T-helper 2 cell treated with Interferon-gamma antibody and Interleukin-4, amounts not matched to agents 100 ng/mL and 5 ng/mL, for 36 hours (primary cell): ENCODE results near the gene SCN4A. TPM values are rescaled to one million over a fixed set of nuclear protein-coding genes. Genes with fewer than 3 reads are reported as not detected.
"Not testable (repeated sequence)": the region's sequence is repeated elsewhere in the genome, so short reads cannot be mapped to it uniquely, and the experiment has no call there.

ENCODE experiments used
- intact Hi-C: fragments of 100-400 bp; cut with micrococcal nuclease; formaldehyde crosslinking; loops from one replicate; pipeline ENCODE4 v1.15.1; 2023
- total RNA-seq: library from RNA; stranded (reverse); gene quantifications from 2 replicates; pipeline ENCODE4 v1.2.3, GENCODE V29; 2022

Gene SCN4A
- total RNA-seq, 1 donor from 2014 or later, result 0.05 TPM

DNA sequence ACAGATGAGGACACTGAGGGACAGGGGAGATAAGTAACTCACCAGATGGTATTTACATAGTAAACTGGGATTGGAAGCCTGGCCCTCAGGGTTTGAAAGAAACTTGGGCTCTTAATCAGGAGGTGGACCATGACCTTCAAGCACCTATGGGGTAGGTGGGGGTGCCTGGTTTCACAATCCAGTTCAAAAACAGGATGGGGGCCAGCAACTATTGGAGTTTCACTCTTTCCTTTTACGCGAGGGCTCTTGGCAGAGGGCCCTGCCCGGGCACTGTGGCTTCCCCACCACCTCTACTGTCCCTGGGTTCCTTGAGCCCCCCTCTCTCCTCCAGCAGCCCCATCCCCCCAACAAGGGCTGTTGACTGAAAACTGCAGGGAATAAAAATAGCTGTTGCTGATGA is 14.1 kb upstream of the SCN4A start:
- intact Hi-C loops, result no loop called here

DNA sequence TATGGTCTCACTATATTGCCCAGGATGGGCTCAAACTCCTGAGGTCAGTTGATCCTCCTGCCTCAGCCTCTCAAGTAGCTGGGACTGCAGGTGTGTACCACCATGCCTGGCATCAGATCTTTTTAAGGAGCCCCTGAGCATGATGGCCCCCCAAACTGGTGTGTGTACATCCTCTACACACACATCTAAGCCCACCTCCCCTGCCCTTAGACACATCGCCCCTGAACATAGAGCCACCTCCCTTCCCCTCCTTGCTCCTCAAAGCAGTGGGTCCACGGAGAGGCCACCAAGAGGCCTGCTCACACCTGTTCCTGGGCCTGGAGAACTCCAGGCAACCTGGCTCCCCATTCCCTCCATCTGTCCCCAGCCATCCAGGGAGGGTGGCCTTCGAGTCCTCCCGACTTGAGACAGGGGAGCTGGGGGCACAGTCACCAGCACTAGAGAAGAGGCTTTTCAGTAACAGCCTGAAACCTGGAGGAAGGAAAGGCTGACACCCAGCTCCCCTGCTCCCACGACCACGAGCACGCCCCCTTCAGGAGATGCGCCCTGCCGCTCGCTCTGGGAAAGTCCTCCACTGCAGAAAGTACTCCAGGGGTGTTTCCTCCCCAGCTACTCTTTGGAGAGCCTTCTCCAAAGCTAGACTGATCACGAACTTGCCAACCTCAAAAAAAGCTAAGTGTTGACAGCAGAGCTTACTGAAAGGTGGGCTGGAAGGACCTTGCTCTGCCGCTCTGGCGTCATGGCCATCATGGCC is 12.8 kb upstream of the SCN4A start:
- intact Hi-C loops, result no loop called here

DNA sequence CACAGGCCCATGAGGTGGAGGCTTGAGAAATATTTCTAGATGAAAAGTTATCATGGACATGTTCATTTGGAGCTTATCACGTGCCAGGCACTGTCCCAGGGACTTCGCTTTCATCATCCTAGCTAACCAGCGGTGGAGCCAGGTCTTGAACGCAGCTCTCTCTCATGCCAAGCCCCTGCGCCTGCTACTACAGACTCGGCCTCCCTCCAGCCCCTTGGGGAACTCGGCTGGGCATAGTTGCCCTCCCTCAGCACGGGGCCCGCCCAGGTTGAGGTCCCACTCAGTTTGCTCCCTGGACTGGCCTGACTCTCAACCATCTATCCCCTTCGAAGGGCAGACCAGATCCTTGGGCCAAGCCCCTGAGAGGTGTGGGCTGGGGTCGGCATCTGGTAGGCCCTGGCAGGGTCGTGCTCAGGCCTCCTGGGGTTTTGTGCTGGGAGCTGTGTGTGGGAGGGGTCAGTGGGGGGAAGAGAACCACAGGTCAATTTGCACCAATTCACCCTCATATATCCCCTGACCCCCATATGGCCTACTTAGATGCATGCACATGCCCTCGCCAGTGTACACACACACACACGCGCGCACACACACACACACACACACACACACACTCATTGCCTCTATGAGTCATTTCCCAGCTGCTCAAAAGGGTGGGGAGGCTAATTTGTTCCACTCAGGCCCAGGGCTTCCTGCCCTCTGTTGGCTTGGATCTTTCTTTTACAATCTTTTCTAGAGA is 12.1 kb upstream of the SCN4A start:
- intact Hi-C loops, result no loop called here

DNA sequence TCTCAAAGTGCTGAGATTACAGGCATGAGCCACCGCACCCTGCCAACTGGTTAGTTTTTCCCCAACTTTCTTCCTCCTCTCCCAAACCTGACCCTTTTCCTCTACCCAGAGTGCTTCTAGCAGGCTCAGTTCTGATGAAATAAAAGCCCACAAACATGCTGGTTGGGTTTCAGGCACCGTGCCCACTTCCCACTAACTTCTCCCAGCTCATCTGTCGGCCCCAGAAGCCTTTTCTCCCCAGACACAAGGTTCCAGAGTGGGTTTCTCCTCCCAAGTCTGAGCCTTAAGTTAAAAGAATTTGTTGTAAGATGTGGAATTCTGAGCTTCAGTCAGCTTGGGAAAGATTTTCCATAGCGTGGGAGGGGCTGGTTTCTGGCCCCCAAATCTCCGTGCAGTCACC is 11.5 kb upstream of the SCN4A start:
- intact Hi-C loops, result no loop called here

DNA sequence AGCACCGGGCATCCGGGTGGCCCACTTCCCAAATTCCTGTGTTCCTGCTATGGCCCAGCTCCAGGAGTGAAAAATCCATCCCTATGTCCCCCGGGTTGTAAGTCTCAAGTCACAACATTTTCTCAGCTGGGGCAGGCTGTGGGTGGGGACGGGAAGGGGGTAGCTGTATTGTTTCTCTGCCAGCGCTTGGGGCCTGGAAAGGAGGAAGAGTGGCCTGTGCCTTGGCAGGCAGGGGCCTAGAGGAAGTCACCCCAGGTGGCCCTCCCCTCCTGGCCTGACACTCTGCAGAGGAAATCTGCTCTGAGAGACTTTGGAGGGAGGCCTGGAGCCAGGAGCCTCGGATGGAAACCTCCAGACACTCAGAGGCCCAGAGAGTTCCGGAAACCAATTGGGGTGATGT is 10.6 kb upstream of the SCN4A start:
- intact Hi-C loops, result no loop called here

DNA sequence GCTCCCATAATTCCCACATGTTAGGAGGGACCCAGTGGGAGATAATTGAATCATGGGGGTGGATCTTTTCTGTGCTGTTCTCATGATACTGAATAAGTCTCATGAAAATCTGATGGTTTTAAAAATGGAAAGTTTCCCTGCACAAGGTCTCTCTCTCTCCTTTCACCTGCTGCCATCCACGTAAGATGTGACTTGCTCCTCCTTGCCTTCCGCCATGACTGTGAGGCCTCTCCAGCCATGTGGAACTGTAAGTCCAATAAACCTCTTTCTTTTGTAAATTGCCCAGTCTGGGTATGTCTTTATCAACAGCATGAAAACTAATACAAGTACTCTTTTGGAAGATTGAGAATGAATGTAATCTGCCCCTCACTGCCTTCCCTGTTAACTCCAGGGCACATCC is 9.9 kb upstream of the SCN4A start:
- intact Hi-C loops, result not testable (repeated sequence)

DNA sequence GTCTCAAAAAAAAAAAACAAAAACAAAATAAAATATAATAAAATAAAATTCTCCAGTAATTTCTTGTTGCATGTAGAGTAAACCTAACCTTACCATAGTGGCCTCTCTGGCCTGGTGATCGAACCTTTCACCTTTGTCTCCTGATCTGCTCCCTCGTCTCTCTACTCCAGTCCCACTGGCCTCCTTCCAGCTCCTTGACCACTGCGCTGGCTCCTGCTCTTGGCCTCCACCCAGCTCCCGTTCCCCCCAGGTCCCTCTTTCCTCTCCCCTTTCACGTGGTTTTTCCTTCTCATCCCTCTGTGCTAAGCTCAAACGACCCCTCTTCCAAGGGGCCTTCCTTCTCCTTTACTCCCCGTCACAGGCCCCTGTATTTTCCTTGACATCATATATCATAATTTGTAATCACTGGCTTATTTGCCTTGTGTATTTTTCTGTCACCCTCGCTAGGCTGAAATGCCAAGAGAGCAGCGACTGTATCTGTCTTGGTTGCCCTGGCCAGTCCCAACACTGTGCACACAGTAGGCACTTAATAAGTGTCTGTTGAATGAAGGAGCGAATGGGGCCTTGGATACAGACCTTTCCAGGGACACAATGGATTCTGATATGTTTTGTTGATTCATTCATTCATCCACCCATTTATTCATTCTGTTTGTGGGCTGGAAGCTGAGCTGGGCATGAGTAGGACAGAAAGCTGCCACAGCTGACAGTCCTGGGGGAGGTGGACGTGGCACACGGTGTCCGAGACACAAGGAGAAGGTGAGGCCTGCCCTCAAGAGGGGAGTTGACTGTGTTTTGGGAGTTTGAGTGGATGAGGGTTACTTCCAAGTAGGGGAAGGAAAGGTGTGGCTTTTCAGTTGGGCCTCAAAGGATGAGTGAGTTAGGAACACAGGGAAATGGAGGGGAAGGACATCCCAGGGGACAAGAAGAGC is 5.8 kb upstream of the SCN4A start:
- intact Hi-C loops, result no loop called here

DNA sequence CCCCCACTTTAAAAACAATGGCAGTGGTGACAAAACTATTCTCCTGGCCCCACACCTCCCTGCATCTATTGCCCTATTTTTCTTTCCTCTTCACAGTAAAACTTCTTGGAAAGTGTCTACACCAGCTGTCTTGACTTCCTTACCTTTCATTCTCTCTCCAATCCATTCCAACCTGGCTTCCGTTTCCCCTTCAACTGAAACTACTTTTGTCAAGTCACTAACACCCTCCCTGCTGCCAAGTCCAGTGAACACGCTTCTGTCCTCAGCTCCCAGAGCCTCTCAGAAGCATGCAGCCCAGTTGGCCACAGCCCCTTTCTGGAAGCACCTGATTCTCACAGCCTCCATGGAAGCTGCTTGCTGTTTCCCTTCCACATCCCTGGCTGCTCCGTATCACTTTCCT is 4.0 kb upstream of the SCN4A start:
- intact Hi-C loops, result no loop called here

DNA sequence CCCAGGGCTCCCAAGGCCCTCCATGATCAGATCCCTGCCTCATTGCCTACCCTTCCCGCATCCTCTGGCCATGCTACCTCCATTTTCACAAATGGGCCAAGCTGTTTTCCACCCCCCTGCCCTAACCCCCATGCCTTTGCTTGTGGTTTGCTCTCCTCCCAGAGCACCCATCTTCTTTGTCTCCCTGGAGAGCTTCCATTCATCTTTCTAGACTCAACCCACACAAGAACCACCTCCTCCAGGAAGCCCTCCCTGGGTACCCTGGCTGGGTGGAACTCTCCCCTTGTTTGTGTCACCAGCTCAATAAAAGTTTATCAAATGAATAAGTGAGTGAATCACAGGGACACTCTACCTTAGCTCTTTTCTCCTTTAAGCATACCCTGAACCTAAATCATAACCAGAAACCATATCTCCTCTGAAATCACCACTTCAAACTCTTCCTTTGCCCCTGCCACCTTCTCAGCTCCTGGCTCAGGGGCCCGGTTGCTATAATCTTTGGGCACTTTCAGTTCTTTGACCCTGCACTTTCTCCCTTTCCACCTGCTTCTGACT is 2.9 kb upstream of the SCN4A start:
- intact Hi-C loops, result no loop called here

DNA sequence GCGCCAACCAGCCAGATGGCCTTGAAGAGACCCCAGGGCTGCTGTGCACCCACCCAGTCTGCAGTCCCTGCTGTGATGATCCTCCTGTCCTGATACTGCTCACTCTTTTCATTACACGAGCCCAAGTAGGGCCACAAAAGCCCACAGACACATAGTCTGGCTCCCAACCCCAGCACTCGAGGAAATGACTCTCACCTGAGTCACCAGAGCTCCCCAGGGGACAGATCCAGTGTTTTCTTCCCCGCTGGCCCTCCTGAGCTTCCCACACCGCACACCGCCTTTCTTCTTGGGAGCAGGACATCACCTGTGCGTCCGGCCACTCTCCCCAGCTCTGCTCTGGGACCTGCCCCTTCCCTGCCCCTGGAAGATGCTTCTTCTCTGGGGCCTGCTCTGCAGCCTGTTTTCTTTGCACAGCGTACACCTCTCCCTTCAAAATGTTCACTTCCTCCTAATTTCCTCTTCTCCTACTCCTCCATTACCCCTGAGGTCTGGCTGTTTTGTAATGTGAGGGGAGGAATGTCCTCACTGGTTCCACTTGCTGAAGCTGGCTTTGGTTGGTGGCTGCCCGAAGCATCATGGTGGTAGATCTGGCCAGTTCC is 2.0 kb upstream of the SCN4A start:
- intact Hi-C loops, result no loop called here

DNA sequence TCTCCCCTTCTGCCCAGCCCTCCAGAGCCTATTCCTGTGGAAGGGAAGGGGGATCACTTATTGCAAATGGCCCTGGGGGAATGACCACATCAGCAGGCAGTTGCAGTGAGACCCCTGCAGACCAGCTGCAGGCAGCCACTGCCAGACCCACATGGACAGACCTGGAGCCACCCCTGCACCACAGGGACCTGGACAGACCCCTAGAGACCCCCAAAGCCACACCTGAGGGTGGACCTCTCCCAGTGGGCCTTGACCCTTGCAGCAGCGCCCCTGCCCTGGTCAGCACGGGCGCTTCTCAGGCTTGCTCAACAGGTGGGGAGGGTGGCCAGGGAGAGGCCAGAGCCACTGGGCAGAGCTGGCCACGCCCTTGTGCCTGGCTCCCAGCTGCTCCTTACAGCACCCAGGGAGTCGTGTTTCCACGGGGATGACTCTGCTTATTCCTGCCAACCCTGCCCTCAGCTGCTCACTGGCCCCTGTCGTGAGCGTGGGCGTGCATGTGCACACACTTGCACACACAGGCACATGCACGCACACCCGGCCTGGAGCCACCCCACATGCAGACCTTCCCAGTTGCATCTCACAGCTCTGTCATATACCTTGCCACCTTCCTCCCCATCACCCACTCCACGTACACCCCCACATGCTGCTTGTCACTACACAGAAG is 1.3 kb upstream of the SCN4A start:
- intact Hi-C loops, result no loop called here

DNA sequence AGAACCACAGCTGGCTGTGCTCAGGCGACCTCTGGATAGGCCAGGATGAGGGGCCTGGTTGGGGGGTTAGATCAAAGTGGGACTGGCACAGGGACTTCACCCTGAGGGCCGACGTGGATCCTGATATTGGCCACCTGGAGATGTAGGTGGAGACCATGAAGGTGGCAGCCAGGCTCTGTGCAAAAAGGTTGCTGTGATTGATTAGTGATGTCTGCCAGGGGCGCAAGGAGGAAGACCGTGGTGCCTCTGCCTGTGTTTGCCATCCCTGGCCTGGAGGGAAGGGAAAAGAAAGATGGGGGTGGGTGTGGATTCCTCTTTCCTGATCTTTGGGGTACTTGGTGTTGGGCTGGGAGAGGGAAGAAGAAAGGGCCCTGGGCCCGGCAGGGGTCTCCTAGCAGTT is 529 bp upstream of the SCN4A start:
- intact Hi-C loops, result no loop called here

DNA sequence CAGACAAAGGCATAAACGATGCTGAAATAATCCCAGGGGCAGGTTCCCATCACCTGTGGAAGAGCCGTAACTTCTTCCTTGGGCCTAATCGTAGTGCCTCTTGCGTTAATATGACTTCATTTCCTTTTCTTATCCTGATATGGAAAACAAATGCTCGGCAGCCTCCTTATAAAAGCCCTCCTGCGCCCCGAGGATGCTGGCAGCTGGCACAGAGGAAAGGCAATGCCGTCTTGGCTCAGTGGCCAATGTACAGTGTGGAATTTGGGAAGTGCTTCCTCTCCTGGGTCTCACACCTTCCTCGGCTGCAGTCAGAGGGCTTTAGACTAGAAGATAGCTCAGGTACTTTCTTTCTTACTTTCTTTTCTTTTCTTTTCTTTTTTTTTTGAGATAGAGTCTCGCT is 3.4 kb downstream of the SCN4A start:
- intact Hi-C loops, result no loop called here

DNA sequence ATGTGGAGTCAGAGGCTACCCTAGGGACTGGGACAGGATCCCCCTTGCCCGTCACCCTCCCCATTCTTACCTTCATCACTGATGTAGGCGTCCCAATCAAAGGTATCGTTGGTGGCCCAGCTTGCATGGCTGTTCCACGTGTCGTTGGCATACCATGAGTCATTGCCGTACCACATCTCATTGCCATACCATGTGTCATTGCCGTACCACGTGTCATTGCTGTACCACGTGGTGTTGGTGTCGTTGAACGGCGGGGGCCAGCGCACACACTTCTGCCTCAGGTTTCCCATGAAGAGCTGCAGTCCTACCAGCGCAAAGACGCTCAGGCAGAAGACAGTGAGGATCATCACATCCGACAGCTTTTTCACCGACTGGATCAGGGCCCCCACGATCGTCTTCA is 4.8 kb downstream of the SCN4A start:
- intact Hi-C loops, result no loop called here

DNA sequence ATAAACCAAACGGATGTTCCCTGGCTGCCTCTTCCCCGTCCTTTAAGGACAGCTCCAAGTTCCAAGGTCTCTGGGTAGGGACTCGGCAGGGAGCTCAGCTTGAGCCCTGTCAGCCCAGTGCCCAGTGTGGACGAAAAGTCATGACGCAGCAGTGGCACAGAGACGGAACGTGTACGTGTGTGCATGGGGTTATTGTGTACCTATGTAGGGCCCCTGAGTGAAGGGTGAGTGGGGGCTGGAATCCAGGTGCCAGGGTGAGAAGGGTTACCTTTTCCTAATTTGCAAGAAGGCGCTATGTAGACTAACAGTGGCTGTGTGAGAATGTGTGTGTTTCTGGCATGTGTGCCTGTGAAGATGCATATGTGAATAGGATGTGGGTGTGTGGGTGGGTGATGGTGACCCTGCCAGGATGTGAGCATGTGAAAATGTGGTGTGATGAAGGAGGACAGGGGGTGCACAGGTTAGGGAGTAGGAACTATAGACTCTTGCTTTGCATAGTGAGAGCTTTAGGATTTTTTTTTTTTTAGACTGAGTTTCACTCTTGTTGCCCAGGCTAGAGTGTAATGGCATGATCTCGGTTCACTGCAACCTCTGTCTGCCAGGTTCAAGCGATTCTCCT is 6.0 kb downstream of the SCN4A start:
- intact Hi-C loops, result no loop called here

DNA sequence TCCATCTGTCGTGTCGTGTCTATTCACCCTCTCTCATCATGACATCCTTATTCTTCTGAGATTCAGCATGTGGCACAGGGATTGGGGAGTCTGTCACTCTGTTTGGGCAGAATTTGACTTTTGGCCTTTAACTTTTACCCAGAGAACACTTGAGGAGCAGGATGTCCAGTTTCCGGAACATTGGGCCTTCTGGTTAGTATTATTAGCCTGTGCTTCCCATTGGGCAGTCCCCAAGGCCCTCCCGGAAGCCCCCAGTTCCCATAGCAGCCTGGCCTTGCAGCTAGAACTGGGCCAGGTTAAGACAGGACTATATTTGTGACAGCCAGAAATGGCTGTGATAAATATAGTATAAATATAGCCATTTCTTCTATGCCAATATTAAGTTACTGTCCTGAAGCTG is 9.6 kb downstream of the SCN4A start:
- intact Hi-C loops, result no loop called here

DNA sequence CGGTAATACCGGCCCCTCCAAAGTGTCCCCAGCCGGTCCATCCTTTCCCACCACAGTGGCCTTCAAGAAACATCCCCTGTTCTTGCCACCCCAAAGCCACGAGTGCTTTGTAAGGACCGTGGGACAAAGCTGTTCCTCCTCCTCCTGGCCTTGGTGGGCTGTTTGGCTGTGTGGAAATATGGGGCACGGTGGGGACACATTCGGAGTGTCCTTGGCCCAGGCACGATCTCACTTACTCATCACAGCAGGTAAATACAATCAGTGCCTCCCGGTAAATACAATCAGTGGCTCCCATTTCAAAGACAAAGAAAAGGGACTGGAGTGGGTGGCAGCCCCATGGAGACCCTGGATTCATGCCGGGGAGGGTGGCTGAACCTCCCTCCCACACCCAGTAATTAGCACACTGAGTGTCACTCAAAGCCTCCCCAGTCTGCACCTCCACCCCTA is 10.4 kb downstream of the SCN4A start:
- intact Hi-C loops, result no loop called here

DNA sequence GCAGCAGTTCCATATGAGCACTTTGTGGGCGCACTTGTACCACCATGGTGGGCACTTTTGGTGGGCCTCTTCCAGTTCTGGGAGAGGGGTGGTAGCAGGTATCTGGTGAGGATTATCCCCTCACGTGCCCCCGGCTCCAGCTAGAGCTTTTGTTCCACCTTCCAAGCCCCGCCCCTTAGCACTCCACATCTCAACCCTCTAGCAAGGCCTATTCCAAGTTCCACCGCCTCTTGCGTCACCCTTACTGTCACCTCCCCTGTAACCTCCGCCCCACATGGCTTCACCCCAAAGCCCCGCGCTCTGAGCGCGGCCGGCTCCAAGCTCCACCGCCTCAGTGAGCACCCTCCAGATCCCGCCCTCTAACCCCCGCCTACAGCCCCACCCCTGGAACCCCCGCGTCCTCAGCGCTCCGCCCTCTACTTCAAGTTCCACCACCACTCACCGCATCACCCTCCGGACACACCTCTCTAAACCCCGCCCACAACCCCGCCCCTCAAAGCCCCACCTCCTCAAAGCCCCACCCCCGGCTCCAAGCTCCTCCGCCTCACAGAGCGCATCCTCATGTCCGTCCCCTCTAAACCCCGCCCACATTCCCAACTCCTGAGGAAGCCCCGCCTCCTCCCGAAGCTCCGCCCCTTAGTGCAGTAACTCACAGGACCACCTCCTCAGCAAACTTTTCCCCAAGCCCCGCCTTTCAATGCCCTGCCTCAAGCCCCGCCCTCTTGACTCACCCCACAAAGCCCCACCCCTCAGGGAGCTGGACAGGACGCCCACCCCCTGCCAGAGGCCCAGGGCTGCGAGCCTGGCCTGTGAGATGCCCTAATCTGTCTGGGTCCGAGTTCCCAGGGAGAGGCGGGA is 11.1 kb downstream of the SCN4A start:
- intact Hi-C loops, result no loop called here

DNA sequence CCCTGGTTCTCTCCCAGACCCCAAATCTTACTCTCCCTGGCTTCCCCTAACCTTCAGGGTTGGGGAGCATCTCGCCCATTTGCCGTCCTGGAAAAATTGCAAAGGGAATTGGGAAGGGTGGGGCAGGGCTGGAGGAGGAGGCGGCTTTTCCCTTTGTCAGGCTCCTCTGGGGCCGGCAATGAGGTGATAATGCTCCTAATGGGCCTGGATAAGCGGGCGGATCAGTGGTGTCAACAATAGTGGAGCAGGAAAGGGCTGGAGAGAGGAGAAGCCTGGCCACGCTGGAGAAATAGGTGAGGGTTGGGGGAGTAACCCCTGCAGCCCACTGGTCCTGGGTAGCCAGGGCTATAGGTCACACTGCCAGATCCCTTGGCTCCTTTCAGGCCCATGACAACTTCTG is 12.3 kb downstream of the SCN4A start:
- intact Hi-C loops, result no loop called here
